ENCODE data around the gene KIF20B. TPM values are rescaled to one million over a fixed set of nuclear protein-coding genes. Genes with fewer than 3 reads are reported as not detected.

KIF20B gene
- total and polyA plus RNA-seq, 2 of the 13 experiments (the other 11 are each of a cell fraction or from before 2014, with no cell fraction given): 3.5 to 38.6 TPM

GRCh38 chr10:89814278-89814677 is 112.9 kb downstream of the KIF20B start (continued):
- TF ChIP-seq CSRNP1 (CRISPR knock-in tag; IDR thresholded peaks at IDR 0.05) (no peak), ZNF713 (CRISPR knock-in tag; IDR thresholded peaks at IDR 0.05) (no peak), ZBTB40 (IDR thresholded peaks at IDR 0.05) (no peak), ZBTB40 (CRISPR knock-in tag; IDR thresholded peaks at IDR 0.05) (no peak; the same call in 1 of the 2 replicates), ZBTB8A (CRISPR knock-in tag; IDR thresholded peaks at IDR 0.05; ENCODE audit: borderline replicate concordance, low read depth) (no peak), ASH2L (IDR thresholded peaks at IDR 0.05; ENCODE audit: insufficient read length, low read depth, low read length) (no peak), ZNF644 (CRISPR knock-in tag; IDR thresholded peaks at IDR 0.05; ENCODE audit: low read depth) (0 out of 2 replicates have a peak, but pooled peaks have one; percentile 56), ZNF441 (CRISPR knock-in tag; IDR thresholded peaks at IDR 0.05; ENCODE audit: borderline replicate concordance) (no peak), REPIN1 (CRISPR knock-in tag; IDR thresholded peaks at IDR 0.05; ENCODE audit: borderline replicate concordance, low read depth) (peak; percentile 43; the same call in 1 of the 2 replicates), ZNF207 (IDR thresholded peaks at IDR 0.05; ENCODE audit: borderline replicate concordance) (no peak), PRDM10 (CRISPR knock-in tag; IDR thresholded peaks at IDR 0.05; ENCODE audit: low read depth) (no peak)
- TF ChIP-seq, protein P1, sequence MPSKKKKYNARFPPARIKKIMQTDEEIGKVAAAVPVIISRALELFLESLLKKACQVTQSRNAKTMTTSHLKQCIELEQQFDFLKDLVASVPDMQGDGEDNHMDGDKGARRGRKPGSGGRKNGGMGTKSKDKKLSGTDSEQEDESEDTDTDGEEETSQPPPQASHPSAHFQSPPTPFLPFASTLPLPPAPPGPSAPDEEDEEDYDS (CRISPR knock-in tag; IDR thresholded peaks at IDR 0.05): peak; percentile 77
- TF ChIP-seq, protein P2, sequence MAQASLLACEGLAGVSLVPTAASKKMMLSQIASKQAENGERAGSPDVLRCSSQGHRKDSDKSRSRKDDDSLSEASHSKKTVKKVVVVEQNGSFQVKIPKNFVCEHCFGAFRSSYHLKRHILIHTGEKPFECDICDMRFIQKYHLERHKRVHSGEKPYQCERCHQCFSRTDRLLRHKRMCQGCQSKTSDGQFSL (CRISPR knock-in tag; IDR thresholded peaks at IDR 0.05): no peak
- TF ChIP-seq, protein P3, sequence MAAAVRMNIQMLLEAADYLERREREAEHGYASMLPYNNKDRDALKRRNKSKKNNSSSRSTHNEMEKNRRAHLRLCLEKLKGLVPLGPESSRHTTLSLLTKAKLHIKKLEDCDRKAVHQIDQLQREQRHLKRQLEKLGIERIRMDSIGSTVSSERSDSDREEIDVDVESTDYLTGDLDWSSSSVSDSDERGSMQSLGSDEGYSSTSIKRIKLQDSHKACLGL (CRISPR knock-in tag; IDR thresholded peaks at IDR 0.05): no peak
